ENCODE data around the gene HOMER2.
"Not testable (repeated sequence)": the region's sequence is repeated elsewhere in the genome, so short reads cannot be mapped to it uniquely, and the experiment has no call there.

HOMER2 gene

GRCh38 chr15:82964890-82965289 is 12.4 kb upstream of the HOMER2 start:
- no peak for DNase-seq (ENCODE audit: low read depth in 2 of 2)

GRCh38 chr15:82963471-82964341 is 11.2 kb upstream of the HOMER2 start:
- no peak for DNase-seq (ENCODE audit: low read depth in 2 of 2)

DNA sequence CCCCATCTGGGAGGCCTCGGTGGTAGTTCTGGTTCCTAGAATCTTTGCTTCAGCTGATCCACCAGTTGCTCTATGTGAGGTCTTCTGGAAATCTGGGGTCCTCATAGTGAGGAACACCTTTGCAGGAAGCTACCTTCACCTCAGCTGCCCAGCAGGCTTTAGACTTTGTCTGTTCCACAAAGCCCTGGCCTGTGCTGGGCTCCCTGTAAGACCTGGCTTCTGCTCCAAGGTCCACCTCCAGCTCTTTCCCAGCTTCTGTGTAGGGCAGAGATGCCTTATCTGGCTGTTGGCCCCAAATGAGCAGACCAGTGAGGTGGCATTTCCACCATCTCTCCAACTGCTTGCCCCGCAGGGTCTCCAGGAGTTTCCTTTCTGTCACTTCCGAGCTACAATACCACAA is 8.2 kb upstream of the HOMER2 start:
- no peak for DNase-seq (ENCODE audit: low read depth in 2 of 2)

- no peak for DNase-seq (ENCODE audit: low read depth in 2 of 2)
Observed at GRCh38 chr15:82959423-82959822, 6.9 kb upstream of the HOMER2 start.

- DNase-seq (ENCODE audit: low read depth in 2 of 2), result no peak
Observed at GRCh38 chr15:82958638-82959037, 6.1 kb upstream of the HOMER2 start.

GRCh38 chr15:82951472-82952157 is 905 bp downstream of the HOMER2 start:
- no peak for DNase-seq (ENCODE audit: low read depth in 2 of 2)

DNA sequence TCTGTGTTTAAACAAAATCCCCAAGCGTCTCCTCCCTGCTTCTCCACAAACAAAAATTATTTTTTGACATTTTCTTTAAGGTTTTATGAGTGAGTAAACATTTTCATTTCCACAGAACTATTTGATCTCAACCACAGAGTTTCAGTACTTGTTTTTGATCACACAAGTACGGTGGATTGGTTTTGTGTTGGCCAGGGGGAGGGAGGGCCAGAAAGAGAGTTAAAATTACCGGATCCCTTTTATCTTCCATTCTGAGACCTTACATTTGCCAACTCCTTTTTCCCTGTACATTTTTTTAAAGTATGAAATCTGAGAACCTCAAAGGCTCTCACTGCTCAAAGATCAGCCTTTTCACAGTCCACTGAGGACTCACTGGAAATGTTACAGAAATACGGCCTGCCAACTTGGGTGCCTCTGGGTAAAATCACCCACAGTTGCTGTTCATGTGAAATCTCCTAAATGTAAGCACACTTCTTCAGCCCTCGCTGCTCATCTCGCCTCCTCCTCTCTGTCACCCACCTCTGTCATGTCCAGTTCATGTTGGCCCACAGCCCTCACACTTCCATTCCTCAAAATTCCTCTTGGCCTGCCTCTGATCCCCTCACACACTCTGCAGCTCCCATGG is 1.7 kb downstream of the HOMER2 start:
- DNase-seq (ENCODE audit: low read depth in 2 of 2), result no peak

DNA sequence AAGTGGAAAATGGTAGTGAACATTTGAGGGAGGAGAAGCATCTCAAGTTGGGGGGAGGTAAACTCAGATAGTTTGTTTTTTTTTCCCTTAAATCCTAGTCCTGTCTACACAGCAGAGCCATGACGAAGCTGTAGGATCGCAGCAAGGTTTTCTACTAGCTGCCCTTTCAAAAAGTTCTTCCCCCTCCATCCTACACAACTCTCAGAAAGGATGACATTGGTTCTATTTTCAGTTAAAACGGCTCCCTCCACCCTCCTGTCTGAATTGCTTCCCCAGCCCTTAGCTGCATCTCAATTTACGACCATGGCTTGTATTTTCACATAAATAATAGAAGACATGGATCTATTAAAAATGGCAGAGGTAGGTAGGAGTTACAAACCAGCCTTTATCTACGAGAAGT is 2.2 kb downstream of the HOMER2 start:
- no peak for DNase-seq (ENCODE audit: low read depth in 2 of 2)

GRCh38 chr15:82946155-82946701 is 6.3 kb downstream of the HOMER2 start:
- DNase-seq (ENCODE audit: low read depth in 2 of 2), result no peak

DNA sequence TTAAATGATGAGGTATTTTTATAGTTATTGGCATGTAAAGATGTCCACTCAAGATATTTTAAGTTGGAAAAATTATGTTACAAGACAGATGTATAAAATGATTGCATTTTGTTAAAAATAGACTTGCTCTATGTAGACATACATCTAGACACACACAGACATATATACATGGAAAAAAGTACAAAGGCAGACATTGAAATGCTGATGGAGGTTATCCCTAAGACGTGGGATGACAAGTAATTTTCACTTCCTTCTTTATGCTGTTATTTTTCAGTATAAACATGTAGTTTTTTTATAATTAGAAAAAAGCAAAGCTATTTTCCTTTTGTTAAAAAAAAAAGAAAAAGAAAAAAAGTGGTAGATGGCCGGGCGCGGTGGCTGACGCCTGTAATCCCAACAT is 7.2 kb downstream of the HOMER2 start:
- DNase-seq (ENCODE audit: low read depth in 2 of 2), result no peak

DNA sequence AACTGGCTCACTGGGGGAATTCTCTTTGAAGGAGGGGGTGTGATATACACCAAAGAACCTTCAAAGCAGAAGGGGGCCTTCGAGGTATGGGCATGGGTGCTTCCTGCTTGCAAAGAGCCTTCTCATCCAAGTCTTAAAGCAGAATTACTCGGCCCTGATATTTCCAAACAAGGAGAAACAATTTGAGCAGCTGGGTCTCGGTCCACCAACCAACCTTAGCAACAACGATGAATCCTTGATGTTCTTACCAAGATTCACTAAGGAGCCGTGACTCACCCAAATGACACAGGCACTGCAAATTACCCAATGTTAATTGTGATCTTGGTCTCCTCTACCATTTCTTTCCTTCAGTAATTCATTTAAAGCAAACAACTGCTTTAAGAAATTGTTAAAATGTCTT is 7.7 kb downstream of the HOMER2 start:
- no peak for DNase-seq (ENCODE audit: low read depth in 2 of 2)

GRCh38 chr15:82944056-82944455 is 8.5 kb downstream of the HOMER2 start:
- DNase-seq (ENCODE audit: low read depth in 2 of 2), result no peak

- no peak for DNase-seq (ENCODE audit: low read depth in 2 of 2)
Observed at GRCh38 chr15:82943176-82943575, 9.3 kb downstream of the HOMER2 start.

DNA sequence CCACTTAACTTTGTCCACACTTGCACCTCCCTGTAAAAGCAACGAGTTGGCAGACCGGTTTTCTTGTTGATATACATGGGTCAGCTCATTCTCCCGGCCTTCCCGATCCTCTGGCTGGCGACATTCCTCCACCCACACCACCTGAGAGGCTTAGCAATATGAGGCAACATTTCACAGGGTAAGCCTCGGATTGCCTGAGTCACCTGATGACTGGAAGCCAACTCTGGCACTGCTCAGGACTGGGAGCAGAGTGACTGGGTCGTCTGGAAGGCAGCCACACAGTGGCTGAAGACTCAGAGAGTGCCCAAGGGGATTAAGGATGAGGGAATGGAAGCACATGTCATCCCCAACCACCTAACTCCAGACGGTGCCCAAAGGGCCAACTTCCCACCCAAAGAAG is 9.8 kb downstream of the HOMER2 start:
- no peak for DNase-seq (ENCODE audit: low read depth in 2 of 2)

GRCh38 chr15:82939678-82940077 is 12.8 kb downstream of the HOMER2 start:
- not testable (repeated sequence) for DNase-seq (ENCODE audit: low read depth in 2 of 2)

GRCh38 chr15:82937712-82938058 is 14.8 kb downstream of the HOMER2 start:
- no peak for DNase-seq (ENCODE audit: low read depth in 2 of 2)

GRCh38 chr15:82936966-82937711 is 15.4 kb downstream of the HOMER2 start:
- DNase-seq (ENCODE audit: low read depth in 2 of 2), result no peak

DNA sequence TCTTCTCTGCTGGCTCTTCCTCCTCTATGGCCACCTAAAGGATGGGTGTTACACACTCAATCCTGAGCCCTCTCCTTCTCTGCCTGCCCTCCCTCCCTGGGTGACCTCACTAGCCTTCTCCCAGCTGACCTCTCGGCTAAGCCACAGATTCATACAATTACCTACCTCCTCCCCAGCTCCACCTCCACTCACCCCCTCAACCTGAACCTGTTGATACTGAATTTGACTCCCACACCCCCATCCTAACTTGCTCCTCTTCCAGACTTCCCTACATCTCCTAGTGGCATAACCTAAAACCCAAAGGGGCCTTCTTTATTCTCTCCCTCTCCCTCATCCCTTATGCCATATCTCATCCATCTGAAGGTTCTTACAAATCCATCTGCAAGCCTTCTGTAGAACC is 17.1 kb downstream of the HOMER2 start:
- no peak for DNase-seq (ENCODE audit: low read depth in 2 of 2)

GRCh38 chr15:82934100-82934880 is 18.2 kb downstream of the HOMER2 start:
- no peak for DNase-seq (ENCODE audit: low read depth in 2 of 2)

DNA sequence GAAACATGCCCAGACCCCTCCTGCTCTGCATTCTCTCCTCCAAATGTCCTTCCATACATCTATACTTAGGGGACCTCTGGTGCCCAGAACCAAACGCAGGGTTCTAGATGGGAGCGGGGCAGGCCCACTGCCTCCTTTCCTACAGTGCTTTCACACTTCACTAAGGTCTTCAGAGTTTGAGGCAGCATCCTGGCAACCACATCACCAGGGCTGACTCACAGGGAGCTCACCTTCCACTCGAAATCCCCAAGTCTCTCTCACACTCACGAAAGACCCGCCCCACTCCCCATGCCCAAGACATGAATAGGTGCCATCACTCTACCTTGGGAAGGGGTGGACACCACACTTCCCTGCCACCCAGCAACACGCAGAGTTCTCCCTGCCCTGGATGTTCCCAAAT is 18.9 kb downstream of the HOMER2 start:
- DNase-seq (ENCODE audit: low read depth in 2 of 2), result no peak

GRCh38 chr15:82931221-82931620 is 21.3 kb downstream of the HOMER2 start:
- no peak for DNase-seq (ENCODE audit: low read depth in 2 of 2)
